ENCODE results near the gene KLK14.

DNA sequence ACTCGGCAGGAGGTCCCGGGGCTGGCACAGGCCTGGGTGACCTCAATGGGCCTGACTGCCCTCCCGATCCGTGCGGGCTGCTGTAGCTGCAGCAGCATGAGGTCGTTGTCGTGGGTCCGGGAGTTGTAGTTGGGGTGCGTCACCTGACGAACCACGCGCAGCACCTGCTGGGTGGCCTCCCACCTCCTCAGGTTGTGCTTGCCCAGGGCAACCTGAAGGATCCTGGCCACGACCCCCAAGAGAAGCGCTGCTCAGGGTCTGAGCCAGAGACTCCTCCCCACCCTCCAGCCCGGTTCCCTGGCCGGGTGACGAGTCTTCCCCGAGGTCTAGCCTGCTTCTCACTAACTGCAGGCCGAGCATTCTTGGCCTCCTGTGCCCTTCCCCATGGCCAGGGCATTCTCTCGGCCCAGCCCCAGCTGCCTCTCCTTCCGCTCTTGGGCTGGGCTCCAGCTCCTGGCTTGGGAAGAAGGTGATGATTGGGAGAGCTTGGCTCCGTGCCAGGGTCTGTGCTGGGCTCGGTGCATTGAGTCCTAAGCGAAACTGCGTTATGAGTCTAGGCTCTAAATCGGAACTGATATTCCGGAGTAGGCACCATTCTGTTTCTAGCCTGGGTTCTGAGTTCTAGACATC lies 3.1 kb downstream of the KLK14 start:
- TF ChIP-seq CTCF (IDR thresholded peaks at IDR 0.05) (no peak), POLR2A (IDR thresholded peaks at IDR 0.05) (no peak)
